Ammon's horn (tissue), 1 donor: ENCODE measurements around the gene NMUR1.
"Not testable (repeated sequence)": the region's sequence is repeated elsewhere in the genome, so short reads cannot be mapped to it uniquely, and the experiment has no call there.

Experiments used
- DNase-seq: peaks from one replicate; pipeline ENCODE4 v3.0.0-alpha.2; 2016; ENCODE audit warnings: low spot score

NMUR1 gene

GRCh38 chr2:231530099-231531011 is at the start of gene NMUR1:
TSS of gene NMUR1 (minus strand) at chr2:231530445. CDS start at chr2:231530361, 84 bp downstream.
- peak; percentile 35 for DNase-seq

GRCh38 chr2:231579560-231579959 is 49.3 kb upstream of the NMUR1 start:
- DNase-seq: no peak

GRCh38 chr2:231578655-231579054 is 48.4 kb upstream of the NMUR1 start:
- DNase-seq: not testable (repeated sequence)

- DNase-seq: no peak
Measured at GRCh38 chr2:231576465-231576864, 46.2 kb upstream of the NMUR1 start.

GRCh38 chr2:231575612-231576256 is 45.5 kb upstream of the NMUR1 start:
- no peak for DNase-seq

GRCh38 chr2:231573698-231574421 is 43.6 kb upstream of the NMUR1 start:
- no peak for DNase-seq

- DNase-seq: no peak
Measured at GRCh38 chr2:231573096-231573495, 42.9 kb upstream of the NMUR1 start.

GRCh38 chr2:231571661-231572191 is 41.5 kb upstream of the NMUR1 start:
- no peak for DNase-seq

GRCh38 chr2:231570915-231571314 is 40.7 kb upstream of the NMUR1 start:
- not testable (repeated sequence) for DNase-seq

GRCh38 chr2:231568785-231569435 is 38.7 kb upstream of the NMUR1 start:
- DNase-seq: no peak

- no peak for DNase-seq
Measured at GRCh38 chr2:231568098-231568784, 38.0 kb upstream of the NMUR1 start.

- no peak for DNase-seq
Measured at GRCh38 chr2:231567159-231567558, 36.9 kb upstream of the NMUR1 start.

- no peak for DNase-seq
Measured at GRCh38 chr2:231565887-231566594, 35.8 kb upstream of the NMUR1 start.

GRCh38 chr2:231563378-231563961 is 33.2 kb upstream of the NMUR1 start:
- peak; percentile 91 for DNase-seq

GRCh38 chr2:231557571-231558217 is 27.4 kb upstream of the NMUR1 start:
- DNase-seq: peak; percentile 90

GRCh38 chr2:231556981-231557380 is 26.7 kb upstream of the NMUR1 start:
- no peak for DNase-seq

GRCh38 chr2:231556496-231556895 is 26.3 kb upstream of the NMUR1 start:
- DNase-seq: not testable (repeated sequence)

GRCh38 chr2:231554748-231555545 is 24.7 kb upstream of the NMUR1 start:
- DNase-seq: no peak

- DNase-seq: no peak
Measured at GRCh38 chr2:231554327-231554726, 24.1 kb upstream of the NMUR1 start.
